ENCODE results near the gene ZNF597. TPM values are rescaled to one million over a fixed set of nuclear protein-coding genes. Genes with fewer than 3 reads are reported as not detected.

Gene ZNF597
- polyA plus RNA-seq, 4 donors, result 0.45 to 3.8 (median 0.88) TPM

DNA sequence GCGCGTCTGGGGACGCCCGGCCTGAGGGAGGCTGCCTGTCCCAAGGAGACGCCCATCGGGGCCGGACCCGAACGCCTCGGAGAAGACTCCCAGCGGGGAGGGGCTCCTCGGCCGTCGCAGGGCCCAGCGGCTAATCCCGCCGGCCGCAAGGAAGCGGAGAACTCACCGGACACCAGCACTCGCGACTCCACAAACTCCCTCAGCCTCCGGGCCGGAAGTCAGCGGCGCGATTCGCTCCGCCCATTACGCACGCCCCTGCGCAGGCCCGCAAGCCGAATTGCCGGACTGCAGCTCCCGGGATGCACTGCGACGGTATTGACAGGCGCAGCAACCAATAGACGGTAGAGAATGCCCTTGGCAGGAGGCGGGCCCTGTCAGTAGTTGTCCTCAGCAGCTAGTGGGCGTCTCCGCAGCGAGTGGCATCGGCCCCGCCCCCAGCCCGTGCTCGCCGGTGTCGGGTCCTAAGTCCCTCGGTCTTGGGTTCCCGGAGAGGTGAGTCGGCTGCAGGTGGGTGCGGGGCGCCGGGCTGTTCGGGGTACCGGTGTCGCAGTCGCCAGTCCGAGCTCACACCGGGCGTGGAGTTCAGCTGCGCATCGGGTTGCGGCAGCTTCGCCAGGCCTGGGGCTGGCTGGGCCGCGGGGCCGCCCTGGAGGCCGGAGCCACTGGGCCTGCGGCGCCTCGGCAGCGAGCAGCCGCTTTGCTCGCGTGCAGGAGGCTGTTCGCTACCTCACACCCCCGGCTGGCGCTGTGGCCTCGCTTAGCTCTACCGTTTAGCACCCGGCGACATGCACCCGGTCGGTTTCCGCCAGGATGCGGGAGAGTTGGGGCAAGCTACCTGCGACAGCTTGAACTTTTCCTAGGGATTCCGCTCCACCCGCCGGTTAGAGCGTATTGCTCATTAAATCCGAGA is 42.3 kb downstream of the ZNF597 start, which contains the start of the genes ZNF174 and ZSCAN32:
Gene ZNF174 (plus strand): TSS at position 437 of the 910 bp plus-strand sequence. CDS start 790 bp downstream, outside the sequence.
Gene ZSCAN32 (minus strand): TSS at position 226 of the 910 bp plus-strand sequence. CDS start 3,447 bp downstream, outside the sequence.
- Histone ChIP-seq H3K4me1 (ENCODE audit: control insufficient read depth in 3 of 3, insufficient read depth in 2 of 3, low read depth in 1 of 3, low read length in 2 of 3) (peaks cover 0 to 7% (median 0%) of the 10 kb centered on the region in 3 donors), H3K4me3 (ENCODE audit: low read depth in 1 of 3, low read length in 3 of 3) (peak within 1 kb of the TSS; percentile 75 to 93 (median 88)), H3K36me3 (ENCODE audit: control insufficient read depth in 3 of 3, insufficient read depth in 2 of 3, low read depth in 1 of 3, low read length in 3 of 3) (peaks cover 7 to 34% (median 15%) of the 10 kb centered on the region in 3 donors), H3K27me3 (ENCODE audit: control insufficient read depth in 3 of 3, insufficient read depth in 3 of 3, low read length in 3 of 3) (no peaks in the 10 kb centered on the region), H3K9me3 (ENCODE audit: control insufficient read depth in 2 of 2, insufficient read depth in 1 of 2, low read depth in 1 of 2, low read length in 1 of 2) (peaks cover 0 to 66% of the 10 kb centered on the region in 2 donors), H3K27ac (ENCODE audit: low read depth in 1 of 3, low read length in 2 of 3) (peak within 1 kb of the TSS; percentile 81 to 91 (median 83))
- FAIRE-seq (no peak), DNase-seq (peak; percentile 99)
- 0 to 1% (median 0%) methylated on average over 82 to 95 of the region's 95 CpGs for WGBS, 3 donors

- Histone ChIP-seq H3K4me3 (ENCODE audit: low read depth in 1 of 3, low read length in 3 of 3) (peak overlapping the region; percentile 61 to 93 (median 88)), H3K36me3 (ENCODE audit: control insufficient read depth in 3 of 3, insufficient read depth in 2 of 3, low read depth in 1 of 3, low read length in 3 of 3) (peaks cover 7 to 34% (median 11%) of the 10 kb centered on the region in 3 donors), H3K27ac (ENCODE audit: low read depth in 1 of 3, low read length in 2 of 3) (peak overlapping the region; percentile 75 to 86 (median 81)), H3K27me3 (ENCODE audit: control insufficient read depth in 3 of 3, insufficient read depth in 3 of 3, low read length in 3 of 3) (no peaks in the 10 kb centered on the region), H3K9me3 (ENCODE audit: control insufficient read depth in 2 of 2, insufficient read depth in 1 of 2, low read depth in 1 of 2, low read length in 1 of 2) (peaks cover 0 to 65% of the 10 kb centered on the region in 2 donors), H3K4me1 (ENCODE audit: control insufficient read depth in 3 of 3, insufficient read depth in 2 of 3, low read depth in 1 of 3, low read length in 2 of 3) (peaks cover 0 to 7% (median 0%) of the 10 kb centered on the region in 3 donors)
- WGBS, 3 donors, result 0% methylated on average over 18 of the region's 18 CpGs
- FAIRE-seq, result no peak
- no peak for DNase-seq
Observed at GRCh38 chr16:3400446-3400778, 42.9 kb downstream of the ZNF597 start.

DNA sequence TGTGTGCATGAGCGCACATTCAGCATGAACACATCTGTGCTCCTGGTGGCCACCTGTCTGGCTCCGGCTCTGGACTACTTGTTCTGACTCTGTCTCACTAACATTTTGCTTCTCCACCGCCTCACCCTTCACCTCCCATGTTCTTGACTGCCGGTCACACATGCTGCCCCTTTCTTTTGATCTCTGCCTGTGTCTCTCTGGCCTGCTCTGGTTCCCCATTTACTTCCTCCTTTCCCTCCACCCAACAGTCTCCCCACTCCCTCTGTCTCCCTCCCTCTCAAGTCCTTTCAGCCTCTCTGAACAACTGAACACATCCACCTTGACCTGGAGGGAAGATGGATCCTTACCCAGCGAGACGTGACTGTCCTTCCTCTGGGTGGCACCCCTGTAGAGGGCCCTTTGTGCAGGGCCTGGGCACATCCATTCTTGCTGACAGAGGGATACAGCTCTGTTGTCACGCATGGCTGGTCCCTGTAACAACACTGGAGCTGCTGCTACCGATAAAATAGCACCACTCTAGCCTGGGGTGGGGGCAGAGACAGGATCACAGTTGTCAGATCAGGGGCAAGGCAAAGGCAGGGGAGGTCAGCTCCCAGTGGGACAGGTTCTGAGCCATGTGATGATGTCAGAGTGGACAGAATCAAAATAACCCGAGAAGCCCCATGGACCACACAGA is 53.5 kb downstream of the ZNF597 start:
- H3K27me3 ChIP-seq (ENCODE audit: control insufficient read depth in 3 of 3, insufficient read depth in 3 of 3, low read length in 3 of 3), result no peaks in the 10 kb centered on the region
- H3K27ac ChIP-seq (ENCODE audit: low read depth in 1 of 3, low read length in 2 of 3), result no peak overlapping the region
- DNase-seq (no peak), FAIRE-seq (no peak)
- H3K9me3 ChIP-seq (ENCODE audit: control insufficient read depth in 2 of 2, insufficient read depth in 1 of 2, low read depth in 1 of 2, low read length in 1 of 2), result peaks cover 4 to 70% of the 10 kb centered on the region in 2 donors
- WGBS, 3 donors, result 96 to 100% (median 97%) methylated on average over 9 of the region's 9 CpGs
- H3K36me3 ChIP-seq (ENCODE audit: control insufficient read depth in 3 of 3, insufficient read depth in 2 of 3, low read depth in 1 of 3, low read length in 3 of 3), result peaks cover 29 to 61% (median 44%) of the 10 kb centered on the region in 3 donors
- no peak overlapping the region for H3K4me3 ChIP-seq (ENCODE audit: low read depth in 1 of 3, low read length in 3 of 3)
- H3K4me1 ChIP-seq (ENCODE audit: control insufficient read depth in 3 of 3, insufficient read depth in 2 of 3, low read depth in 1 of 3, low read length in 2 of 3), result no peaks in the 10 kb centered on the region

- H3K9me3 ChIP-seq (ENCODE audit: control insufficient read depth in 2 of 2, insufficient read depth in 1 of 2, low read depth in 1 of 2, low read length in 1 of 2), result peaks cover 7 to 68% of the 10 kb centered on the region in 2 donors
- H3K36me3 ChIP-seq (ENCODE audit: control insufficient read depth in 3 of 3, insufficient read depth in 2 of 3, low read depth in 1 of 3, low read length in 3 of 3), result peaks cover 28 to 58% (median 45%) of the 10 kb centered on the region in 3 donors
- FAIRE-seq (no peak), DNase-seq (no peak)
- H3K4me1 ChIP-seq (ENCODE audit: control insufficient read depth in 3 of 3, insufficient read depth in 2 of 3, low read depth in 1 of 3, low read length in 2 of 3), result no peaks in the 10 kb centered on the region
- H3K27ac ChIP-seq (ENCODE audit: low read depth in 1 of 3, low read length in 2 of 3), result no peak overlapping the region
- WGBS, 3 donors, result 95 to 99% (median 95%) methylated on average over 6 of the region's 6 CpGs
- H3K4me3 ChIP-seq (ENCODE audit: low read depth in 1 of 3, low read length in 3 of 3), result no peak overlapping the region
- H3K27me3 ChIP-seq (ENCODE audit: control insufficient read depth in 3 of 3, insufficient read depth in 3 of 3, low read length in 3 of 3), result no peaks in the 10 kb centered on the region
Observed at GRCh38 chr16:3388325-3388724, 55.0 kb downstream of the ZNF597 start.

DNA sequence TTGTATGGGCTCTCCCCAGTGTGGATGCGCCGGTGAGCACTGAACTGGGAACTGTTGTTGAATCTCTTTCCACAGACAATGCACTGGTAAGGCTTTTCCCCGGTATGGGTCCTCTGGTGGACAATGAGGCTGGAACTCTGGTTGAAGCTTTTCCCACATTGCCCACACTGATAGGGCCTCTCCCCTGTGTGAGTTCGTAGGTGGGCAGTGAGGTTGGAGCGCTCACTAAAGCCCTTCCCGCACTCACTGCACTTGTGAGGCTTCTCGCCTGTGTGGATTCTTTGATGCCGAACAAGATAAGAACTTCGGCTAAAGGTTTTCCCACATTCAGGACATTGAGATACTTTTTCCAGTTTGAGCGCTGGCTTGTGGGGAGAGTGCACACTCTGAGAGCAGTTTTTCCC is 60.3 kb downstream of the ZNF597 start:
- FAIRE-seq (no peak), DNase-seq (no peak)
- Histone ChIP-seq H3K36me3 (ENCODE audit: control insufficient read depth in 3 of 3, insufficient read depth in 2 of 3, low read depth in 1 of 3, low read length in 3 of 3) (peaks cover 22 to 30% (median 30%) of the 10 kb centered on the region in 3 donors), H3K27ac (ENCODE audit: low read depth in 1 of 3, low read length in 2 of 3) (no peak overlapping the region), H3K4me1 (ENCODE audit: control insufficient read depth in 3 of 3, insufficient read depth in 2 of 3, low read depth in 1 of 3, low read length in 2 of 3) (no peaks in the 10 kb centered on the region), H3K9me3 (ENCODE audit: control insufficient read depth in 2 of 2, insufficient read depth in 1 of 2, low read depth in 1 of 2, low read length in 1 of 2) (peaks cover 17 to 73% of the 10 kb centered on the region in 2 donors), H3K4me3 (ENCODE audit: low read depth in 1 of 3, low read length in 3 of 3) (no peak overlapping the region), H3K27me3 (ENCODE audit: control insufficient read depth in 3 of 3, insufficient read depth in 3 of 3, low read length in 3 of 3) (no peaks in the 10 kb centered on the region)
- WGBS, 3 donors, result 96 to 98% (median 98%) methylated on average over 10 of the region's 10 CpGs

Other genes with a start within 250 kb of the ZNF597 start
- 10 to 100 TPM in 1 of 4 donors, 1 to 10 TPM in 3; 3.8 to 10.1 (median 4.8) TPM for gene ZNF200, start 208.3 kb downstream of the ZNF597 start, polyA plus RNA-seq
- under 1 TPM in 2 of 4 donors, not detected in 2; 0.49 to 0.58 TPM for gene MEFV, start 186.9 kb downstream of the ZNF597 start, polyA plus RNA-seq
- 10 to 100 TPM; 11.0 to 45.3 (median 14.2) TPM for gene ZNF263, start 160.0 kb downstream of the ZNF597 start, polyA plus RNA-seq
- gene TIGD7, start 138.1 kb downstream of the ZNF597 start, polyA plus RNA-seq, result 10 to 100 TPM in 1 of 4 donors, 1 to 10 TPM in 2, under 1 TPM in 1; 0.89 to 10.2 (median 1.9) TPM
- 10 to 100 TPM; 12.2 to 41.7 (median 17.0) TPM for gene ZNF75A, start 138.0 kb downstream of the ZNF597 start, polyA plus RNA-seq
- gene OR2C1, start 87.6 kb downstream of the ZNF597 start, polyA plus RNA-seq, result under 1 TPM in 2 of 4 donors, not detected in 2; 0.04 to 0.13 TPM
- 10 to 100 TPM in 3 of 4 donors, 1 to 10 TPM in 1; 7.2 to 15.2 (median 11.9) TPM for gene ZSCAN32, start 42.5 kb downstream of the ZNF597 start, polyA plus RNA-seq
- 10 to 100 TPM in 1 of 4 donors, 1 to 10 TPM in 3; 3.0 to 11.5 (median 4.7) TPM for gene ZNF174, start 42.3 kb downstream of the ZNF597 start, polyA plus RNA-seq
- gene NAA60, start 176 bp upstream of the ZNF597 start, polyA plus RNA-seq, result 100 to 1,000 TPM in 1 of 4 donors, 10 to 100 TPM in 3; 51.2 to 102 (median 70.4) TPM
- gene C16orf90, start 52.0 kb upstream of the ZNF597 start, polyA plus RNA-seq, result under 1 TPM in 1 of 4 donors, not detected in 3; 0.09 TPM
- 10 to 100 TPM in 2 of 4 donors, 1 to 10 TPM in 2; 3.6 to 21.9 (median 7.6) TPM for gene CLUAP1, start 57.5 kb upstream of the ZNF597 start, polyA plus RNA-seq
- gene NLRC3, start 133.9 kb upstream of the ZNF597 start, polyA plus RNA-seq, result 1 to 10 TPM in 2 of 4 donors, under 1 TPM in 2; 0.67 to 1.9 (median 0.95) TPM
- 1 to 10 TPM; 1.1 to 6.0 (median 2.7) TPM for gene SLX4, start 168.1 kb upstream of the ZNF597 start, polyA plus RNA-seq
- 100 to 1,000 TPM in 3 of 4 donors, 10 to 100 TPM in 1; 75.4 to 428 (median 269) TPM for gene DNASE1, start 211.2 kb upstream of the ZNF597 start, polyA plus RNA-seq